ENCODE data around the gene SYF2. TPM values are rescaled to one million over a fixed set of nuclear protein-coding genes. Genes with fewer than 3 reads are reported as not detected.
"Not testable (repeated sequence)": the region's sequence is repeated elsewhere in the genome, so short reads cannot be mapped to it uniquely, and the experiment has no call there.

The SYF2 gene
- 10 to 100 TPM in 3 of 4 donors, 1 to 10 TPM in 1; 2.8 to 63.1 (median 36.6) TPM for total RNA-seq

DNA sequence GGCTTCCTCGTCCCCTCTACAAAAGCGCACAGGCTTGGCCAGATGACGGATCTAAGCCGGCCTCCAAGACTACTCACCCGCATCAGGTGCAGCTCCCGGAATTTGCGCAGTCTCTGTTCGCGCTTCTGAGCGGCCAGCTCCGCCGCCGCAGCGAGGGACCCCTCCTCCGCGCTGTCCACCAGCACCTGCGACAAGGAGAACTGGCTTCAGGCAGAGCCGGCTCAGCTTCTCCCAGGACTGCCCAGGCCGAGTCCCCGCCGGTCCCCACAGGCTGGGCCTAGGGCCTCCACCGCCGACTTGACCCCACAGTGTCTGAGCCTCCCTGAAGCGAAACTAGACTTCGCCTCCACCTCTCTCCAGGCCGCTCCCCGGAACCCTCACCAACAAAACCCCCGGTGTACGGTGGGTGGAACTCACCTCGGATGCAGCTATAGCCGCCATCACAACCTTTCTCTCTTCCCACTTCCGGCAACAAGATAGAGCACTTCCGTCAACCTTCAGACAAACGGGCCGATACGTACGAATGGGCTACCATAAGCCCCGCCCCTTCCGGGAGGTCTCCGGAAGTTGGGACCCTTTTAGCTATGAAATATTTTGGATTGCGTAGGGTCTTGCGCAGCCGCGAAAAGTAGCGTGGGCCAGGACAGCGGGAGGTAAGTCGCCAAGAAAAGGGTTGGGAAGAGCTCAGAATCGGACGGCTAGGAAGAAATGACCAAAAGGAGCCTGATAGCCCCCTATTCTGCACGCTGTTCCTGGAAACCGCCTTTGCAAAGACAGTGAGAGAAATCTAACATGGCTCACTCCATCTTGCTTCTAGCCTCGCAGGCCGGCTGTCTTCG is at the start of gene SYF2:
Gene SYF2 (minus strand): TSS at position 476 of the 839 bp plus-strand sequence. CDS start 35 bp downstream, at position 441.
- Histone ChIP-seq H3K9me3 (no peaks in the 10 kb centered on the region), H3K36me3 (peaks cover 0 to 30% (median 13%) of the 10 kb centered on the region in 4 donors), H3K4me3 (peak within 1 kb of the TSS; percentile 65 to 91 (median 89)), H3K27ac (peak within 1 kb of the TSS; percentile 93 to 98 (median 96)), H3K27me3 (no peaks in the 10 kb centered on the region), H3K4me1 (peaks cover 6 to 40% (median 22%) of the 10 kb centered on the region in 4 donors)
- intact Hi-C loops (cut with DNase I; ENCODE audit: low total_unique reads) (no loop called here), in situ Hi-C loops (cut with MboI; ENCODE audit: low pct_ligation_motif_present in 1 of 4, low pct_unique_long_range_greater_than_20kb in 1 of 4, low sequenced_read_pairs in 3 of 4) (no loop called here)
- peak; percentile 85 for TF ChIP-seq POLR2A (IDR thresholded peaks at IDR 0.05)
- TF ChIP-seq, protein P1, sequence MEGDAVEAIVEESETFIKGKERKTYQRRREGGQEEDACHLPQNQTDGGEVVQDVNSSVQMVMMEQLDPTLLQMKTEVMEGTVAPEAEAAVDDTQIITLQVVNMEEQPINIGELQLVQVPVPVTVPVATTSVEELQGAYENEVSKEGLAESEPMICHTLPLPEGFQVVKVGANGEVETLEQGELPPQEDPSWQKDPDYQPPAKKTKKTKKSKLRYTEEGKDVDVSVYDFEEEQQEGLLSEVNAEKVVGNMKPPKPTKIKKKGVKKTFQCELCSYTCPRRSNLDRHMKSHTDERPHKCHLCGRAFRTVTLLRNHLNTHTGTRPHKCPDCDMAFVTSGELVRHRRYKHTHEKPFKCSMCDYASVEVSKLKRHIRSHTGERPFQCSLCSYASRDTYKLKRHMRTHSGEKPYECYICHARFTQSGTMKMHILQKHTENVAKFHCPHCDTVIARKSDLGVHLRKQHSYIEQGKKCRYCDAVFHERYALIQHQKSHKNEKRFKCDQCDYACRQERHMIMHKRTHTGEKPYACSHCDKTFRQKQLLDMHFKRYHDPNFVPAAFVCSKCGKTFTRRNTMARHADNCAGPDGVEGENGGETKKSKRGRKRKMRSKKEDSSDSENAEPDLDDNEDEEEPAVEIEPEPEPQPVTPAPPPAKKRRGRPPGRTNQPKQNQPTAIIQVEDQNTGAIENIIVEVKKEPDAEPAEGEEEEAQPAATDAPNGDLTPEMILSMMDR (IDR thresholded peaks at IDR 0.05), result no peak
- peak; percentile 77 to 86 (median 79) for TF ChIP-seq POLR2AphosphoS5 (IDR thresholded peaks at IDR 0.05)
- peak; percentile 92 for DNase-seq
- 0% methylated on average over 6 to 52 of the region's 54 CpGs for WGBS, 2 donors (ENCODE audit: low coverage in 1 of 2)

DNA sequence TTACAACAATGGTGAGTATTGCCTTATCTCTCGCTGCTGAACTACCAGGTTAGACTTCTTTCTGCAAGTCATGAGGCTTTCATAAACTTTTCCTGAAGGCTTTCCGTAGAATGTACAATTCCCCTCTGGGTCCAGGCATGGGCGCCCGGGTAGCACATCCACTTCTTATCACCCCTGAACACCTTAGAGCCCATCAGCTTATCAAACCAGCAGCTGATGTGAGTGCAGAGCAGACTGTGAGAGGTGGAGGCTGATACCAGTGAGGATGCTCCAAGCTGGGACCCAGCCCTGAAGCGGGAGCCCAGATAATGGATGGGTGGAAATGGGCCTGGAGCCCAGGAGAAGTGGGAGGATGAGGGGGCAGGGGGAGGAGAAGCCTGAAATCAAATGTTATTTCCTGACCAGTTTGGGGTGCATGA is 47.4 kb upstream of the SYF2 start:
- 100% methylated on average over 1 of the region's 5 CpGs; no CpG with 5 or more reads in 1 of the 2 donors for WGBS, 2 donors (ENCODE audit: low coverage in 1 of 2)
- DNase-seq; H3K4me3 ChIP-seq; H3K36me3 ChIP-seq; H3K9me3 ChIP-seq; H3K27ac ChIP-seq; intact Hi-C loops (cut with DNase I; ENCODE audit: low total_unique reads); H3K4me1 ChIP-seq; H3K27me3 ChIP-seq: not testable (repeated sequence)
- in situ Hi-C loops (cut with MboI; ENCODE audit: low pct_ligation_motif_present in 1 of 4, low pct_unique_long_range_greater_than_20kb in 1 of 4, low sequenced_read_pairs in 3 of 4), result loop anchor here in 2 of 4 donors (10.0 kb wide), 1 partner anchor 125 kb away; no protein-coding TSS in a partner anchor

DNA sequence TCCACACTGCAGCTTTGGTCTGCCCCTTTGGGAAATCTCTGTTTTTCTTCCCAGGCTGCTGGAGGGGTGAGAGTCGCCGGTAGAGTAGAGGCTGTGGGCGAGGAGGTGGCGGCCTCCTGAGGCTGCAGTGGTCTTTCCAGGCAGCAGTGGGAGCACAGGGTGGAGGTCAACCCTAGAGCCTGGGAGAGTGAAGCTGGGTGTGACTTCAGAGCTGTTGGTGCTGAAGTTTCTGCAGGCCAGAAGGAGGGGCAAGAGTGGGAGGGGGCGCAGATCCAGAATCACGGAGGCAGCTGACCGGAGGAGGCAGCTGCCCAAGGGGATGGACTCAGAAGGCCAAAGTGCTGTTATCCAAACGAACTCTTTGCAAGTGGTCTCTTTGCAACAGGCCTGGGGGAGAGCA is 46.5 kb upstream of the SYF2 start:
- H3K27me3 ChIP-seq; H3K36me3 ChIP-seq; H3K4me3 ChIP-seq; intact Hi-C loops (cut with DNase I; ENCODE audit: low total_unique reads); DNase-seq; H3K9me3 ChIP-seq; in situ Hi-C loops (cut with MboI; ENCODE audit: low pct_ligation_motif_present in 1 of 4, low pct_unique_long_range_greater_than_20kb in 1 of 4, low sequenced_read_pairs in 3 of 4); H3K27ac ChIP-seq; H3K4me1 ChIP-seq: not testable (repeated sequence)
- 81% methylated on average over 4 of the region's 8 CpGs; no CpG with 5 or more reads in 1 of the 2 donors for WGBS, 2 donors (ENCODE audit: low coverage in 1 of 2)

DNA sequence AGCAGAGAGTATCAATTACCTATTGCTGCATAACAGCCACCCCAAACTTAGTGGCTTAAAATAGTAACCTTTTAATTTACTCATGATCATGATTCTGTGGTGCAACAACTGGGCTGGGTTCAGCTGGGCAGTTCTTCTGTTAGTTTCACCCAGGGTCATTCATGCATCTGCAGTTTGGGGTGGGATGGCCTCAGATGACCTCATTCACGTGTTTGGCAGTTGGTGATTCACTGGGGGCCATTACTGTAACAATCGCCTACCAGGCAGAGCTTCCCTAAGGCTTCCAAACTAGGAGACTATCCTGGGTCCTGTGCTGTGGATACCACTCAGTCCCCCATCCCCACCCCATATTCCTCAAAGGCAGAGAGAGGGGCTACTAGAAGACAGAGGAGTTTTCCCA is 46.1 kb upstream of the SYF2 start:
- H3K4me1 ChIP-seq; in situ Hi-C loops (cut with MboI; ENCODE audit: low pct_ligation_motif_present in 1 of 4, low pct_unique_long_range_greater_than_20kb in 1 of 4, low sequenced_read_pairs in 3 of 4); H3K36me3 ChIP-seq; intact Hi-C loops (cut with DNase I; ENCODE audit: low total_unique reads); H3K4me3 ChIP-seq; H3K27me3 ChIP-seq; DNase-seq; H3K27ac ChIP-seq; H3K9me3 ChIP-seq: not testable (repeated sequence)
- no CpG with 5 or more reads among the region's 2 CpGs for WGBS, 2 donors (ENCODE audit: low coverage in 1 of 2)

DNA sequence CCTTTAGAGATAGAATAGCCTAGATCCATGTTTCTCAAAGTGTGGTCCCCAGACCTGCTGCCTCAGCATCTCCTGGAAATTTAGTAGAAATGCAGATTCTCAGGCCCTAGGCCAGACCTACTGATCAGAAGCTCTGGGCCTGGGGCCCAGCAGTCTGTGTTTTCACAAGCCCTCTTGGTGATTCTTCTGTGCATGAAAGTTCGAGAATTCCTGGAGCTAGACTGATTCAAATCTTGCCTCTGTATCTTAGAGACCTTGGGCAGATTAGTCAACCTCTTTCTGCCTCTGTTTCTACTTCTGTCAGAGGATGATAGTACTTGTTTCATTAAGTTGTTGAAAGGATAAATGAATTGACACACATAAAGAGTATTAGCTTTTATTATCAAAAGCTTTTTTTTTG is 45.0 kb upstream of the SYF2 start:
- H3K27me3 ChIP-seq; H3K4me3 ChIP-seq; H3K36me3 ChIP-seq; intact Hi-C loops (cut with DNase I; ENCODE audit: low total_unique reads); in situ Hi-C loops (cut with MboI; ENCODE audit: low pct_ligation_motif_present in 1 of 4, low pct_unique_long_range_greater_than_20kb in 1 of 4, low sequenced_read_pairs in 3 of 4); DNase-seq; H3K27ac ChIP-seq; H3K9me3 ChIP-seq; H3K4me1 ChIP-seq: not testable (repeated sequence)
- WGBS, 2 donors (ENCODE audit: low coverage in 1 of 2), result no CpG with 5 or more reads among the region's 1 CpG

DNA sequence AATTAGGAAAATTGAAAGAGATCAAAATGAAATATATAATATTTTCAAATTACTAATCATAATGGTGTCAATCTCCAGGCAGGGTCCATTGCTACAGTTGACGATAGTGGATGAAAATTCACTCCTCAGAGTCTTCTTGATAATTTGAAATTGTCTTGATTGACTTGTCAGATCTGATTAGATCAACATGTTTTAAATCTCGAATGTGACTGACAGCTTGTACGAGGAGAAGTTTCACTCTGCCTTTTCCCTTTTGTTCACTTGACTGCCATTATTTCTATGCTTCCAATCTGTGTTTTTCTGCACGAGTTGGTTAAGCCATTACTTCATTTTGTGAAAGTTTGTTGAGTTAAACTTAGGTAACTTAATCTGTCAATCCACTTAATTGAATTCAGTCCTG is 43.3 kb upstream of the SYF2 start:
- H3K4me3 ChIP-seq; H3K4me1 ChIP-seq; H3K27ac ChIP-seq; H3K9me3 ChIP-seq; H3K36me3 ChIP-seq; intact Hi-C loops (cut with DNase I; ENCODE audit: low total_unique reads); in situ Hi-C loops (cut with MboI; ENCODE audit: low pct_ligation_motif_present in 1 of 4, low pct_unique_long_range_greater_than_20kb in 1 of 4, low sequenced_read_pairs in 3 of 4); H3K27me3 ChIP-seq; DNase-seq: not testable (repeated sequence)
- 80 to 88% methylated on average over 4 of the region's 4 CpGs for WGBS, 2 donors (ENCODE audit: low coverage in 1 of 2)

DNA sequence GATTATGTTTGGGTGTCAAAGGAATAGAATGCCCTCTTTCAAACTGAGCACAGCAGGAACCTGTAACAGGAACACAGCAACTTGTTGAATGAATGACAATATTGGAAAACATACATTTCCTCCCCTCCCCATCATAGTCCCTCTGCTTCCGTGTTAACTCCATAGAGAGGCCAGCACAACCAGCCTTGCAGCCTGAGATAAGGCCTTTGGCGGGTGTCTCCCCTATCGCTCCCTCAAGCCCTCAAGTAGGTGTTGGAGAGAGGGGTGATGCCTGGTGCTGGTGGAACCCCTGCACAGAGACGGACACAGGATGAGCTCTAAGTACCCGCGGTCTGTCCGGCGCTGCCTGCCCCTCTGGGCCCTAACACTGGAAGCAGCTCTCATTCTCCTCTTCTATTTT is 39.9 kb upstream of the SYF2 start, which contains the start of gene RHD:
Gene RHD (plus strand): TSS at position 272 of the 400 bp plus-strand sequence. CDS start 39 bp downstream, at position 311.
- intact Hi-C loops (cut with DNase I; ENCODE audit: low total_unique reads), result not testable (repeated sequence)

DNA sequence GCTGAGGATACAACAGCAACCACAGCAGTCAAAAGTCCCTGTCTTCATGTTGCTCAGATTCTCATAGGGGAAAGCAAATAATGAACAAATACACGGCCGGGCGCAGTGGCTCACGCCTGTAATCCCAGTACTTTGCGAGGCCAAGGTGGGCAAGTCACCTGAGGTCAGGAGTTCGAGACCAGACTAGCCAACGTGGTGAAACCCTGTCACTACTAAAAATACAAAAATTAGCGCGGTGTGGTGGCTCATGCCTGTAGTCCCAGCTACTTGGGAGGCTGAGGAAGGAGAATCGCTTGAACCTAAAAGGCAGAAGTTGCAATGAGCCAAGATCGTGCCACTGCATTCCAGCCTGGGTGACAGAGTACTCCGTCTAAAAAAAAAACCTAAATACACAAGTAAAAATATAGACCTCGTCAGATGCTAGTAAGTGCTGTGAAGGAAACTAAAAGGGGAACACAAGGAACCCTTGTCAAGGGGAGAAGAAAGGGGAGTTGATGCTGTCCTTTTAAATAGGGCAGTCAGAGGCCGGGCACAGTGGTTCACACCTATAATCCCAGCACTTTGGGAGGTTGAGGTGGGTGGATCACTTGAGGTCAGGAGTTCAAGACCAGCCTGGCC is 36.0 kb upstream of the SYF2 start:
- H3K36me3 ChIP-seq; intact Hi-C loops (cut with DNase I; ENCODE audit: low total_unique reads); H3K27me3 ChIP-seq; DNase-seq; in situ Hi-C loops (cut with MboI; ENCODE audit: low pct_ligation_motif_present in 1 of 4, low pct_unique_long_range_greater_than_20kb in 1 of 4, low sequenced_read_pairs in 3 of 4); H3K9me3 ChIP-seq: not testable (repeated sequence)
- WGBS, 2 donors (ENCODE audit: low coverage in 1 of 2), result 23 to 38% methylated on average over 3 to 11 of the region's 14 CpGs
- peaks cover 0 to 11% (median 3%) of the 10 kb centered on the region in 4 donors for H3K4me1 ChIP-seq
- H3K4me3 ChIP-seq, result peak overlapping the region in 3 of 4 donors; percentile 54 to 83 (median 55)
- H3K27ac ChIP-seq, result peak overlapping the region; percentile 83 to 91 (median 90)

More for the DNA sequence above, 39.9 kb upstream of the SYF2 start, which contains the start of gene RHD:
- H3K27me3 ChIP-seq; in situ Hi-C loops (cut with MboI; ENCODE audit: low pct_ligation_motif_present in 1 of 4, low pct_unique_long_range_greater_than_20kb in 1 of 4, low sequenced_read_pairs in 3 of 4); H3K27ac ChIP-seq; H3K36me3 ChIP-seq; DNase-seq; H3K4me3 ChIP-seq; H3K9me3 ChIP-seq; H3K4me1 ChIP-seq: not testable (repeated sequence)
- WGBS, 2 donors (ENCODE audit: low coverage in 1 of 2), result 88% methylated on average over 8 of the region's 8 CpGs; no CpG with 5 or more reads in 1 of the 2 donors

Measured in transverse colon (tissue), 4 donors.